ENCODE data around the gene TRIM37. TPM values are rescaled to one million over a fixed set of nuclear protein-coding genes. Genes with fewer than 3 reads are reported as not detected.

The TRIM37 gene
- total RNA-seq, 2 donors from 2014 or later, result 20.8 to 46.3 TPM

- Mint-ChIP-seq H3K9me3 (no peaks in the 10 kb centered on the region), H3K4me1 (ENCODE audit: low read depth in 2 of 2) (peaks cover 5 to 11% of the 10 kb centered on the region in 2 donors), H3K36me3 (peaks cover 5% of the 10 kb centered on the region), H3K27ac (peak overlapping the region; percentile 52 to 67), H3K27me3 (no peaks in the 10 kb centered on the region), H3K4me3 (no peak overlapping the region)
- no peak for ATAC-seq
- DNase-seq (ENCODE audit: low spot score), result no peak
Observed at GRCh38 chr17:59003860-59004259, 102.8 kb downstream of the TRIM37 start.

DNA sequence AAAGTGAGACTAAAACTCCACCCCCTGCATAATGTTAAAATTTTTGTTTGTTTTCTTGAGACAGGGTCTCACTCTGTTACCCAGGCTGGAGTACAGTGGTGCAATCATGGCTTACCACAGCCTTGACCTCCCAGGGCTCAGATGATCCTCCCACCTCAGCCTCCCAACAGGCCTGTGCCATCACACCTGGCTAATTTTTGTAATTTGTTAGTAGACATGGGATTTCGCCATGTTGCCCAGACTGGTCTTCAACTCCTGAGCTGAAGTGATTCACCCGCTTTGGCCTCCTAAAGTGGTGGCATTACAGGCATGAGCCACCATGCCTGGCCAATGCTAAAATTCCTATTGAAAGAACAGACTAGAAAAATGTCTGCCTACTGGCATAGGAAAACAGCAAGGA is 103.8 kb downstream of the TRIM37 start:
- H3K4me3 Mint-ChIP-seq, result no peak overlapping the region
- ATAC-seq, result no peak
- H3K27me3 Mint-ChIP-seq, result no peaks in the 10 kb centered on the region
- DNase-seq (ENCODE audit: low spot score), result no peak
- H3K27ac Mint-ChIP-seq, result peak overlapping the region; percentile 31 to 67
- H3K36me3 Mint-ChIP-seq, result peaks cover 12% of the 10 kb centered on the region
- no peaks in the 10 kb centered on the region for H3K9me3 Mint-ChIP-seq
- H3K4me1 Mint-ChIP-seq (ENCODE audit: low read depth in 2 of 2), result peaks cover 5 to 11% of the 10 kb centered on the region in 2 donors

- Mint-ChIP-seq H3K9me3 (no peaks in the 10 kb centered on the region), H3K27me3 (no peaks in the 10 kb centered on the region), H3K4me3 (peak overlapping the region; percentile 80), H3K4me1 (ENCODE audit: low read depth in 2 of 2) (peaks cover 5 to 11% of the 10 kb centered on the region in 2 donors), H3K36me3 (peaks cover 18% of the 10 kb centered on the region), H3K27ac (peak overlapping the region; percentile 80 to 88)
- DNase-seq (ENCODE audit: low spot score) (no peak), ATAC-seq (no peak)
Observed at GRCh38 chr17:59002126-59002525, 104.6 kb downstream of the TRIM37 start.

DNA sequence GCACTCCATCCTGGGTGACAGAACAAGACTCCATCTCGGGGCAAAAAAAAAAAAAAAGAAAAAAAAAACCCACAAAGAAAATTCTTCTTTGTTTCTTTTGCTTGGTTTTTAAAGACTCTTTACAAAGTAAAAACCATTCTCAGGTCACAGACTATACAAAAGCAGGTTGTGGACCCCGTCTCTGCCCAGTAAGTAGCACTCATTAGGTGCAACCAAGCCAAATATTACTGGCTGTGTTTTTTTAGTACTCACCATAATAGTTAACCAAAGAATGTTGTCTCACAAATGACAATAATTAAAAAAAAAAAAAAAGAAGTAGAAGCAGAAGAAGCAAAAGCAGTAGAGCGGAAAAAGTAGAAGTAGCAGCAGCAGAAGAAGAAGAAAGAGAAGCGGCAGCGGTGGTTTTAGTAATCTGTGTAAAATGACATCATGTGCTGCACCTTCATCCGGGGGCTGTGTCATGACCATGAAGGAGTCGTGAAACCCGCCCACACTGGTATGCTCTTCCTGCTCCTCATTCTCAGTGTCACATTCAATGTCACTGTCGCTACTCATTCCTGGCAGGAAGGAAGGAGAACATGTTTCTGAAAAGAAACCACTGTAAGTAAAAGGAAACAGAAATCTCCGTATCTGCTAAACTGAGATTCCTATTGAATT is 105.4 kb downstream of the TRIM37 start:
- Mint-ChIP-seq H3K4me3 (peak overlapping the region; percentile 80), H3K9me3 (no peaks in the 10 kb centered on the region)

DNA sequence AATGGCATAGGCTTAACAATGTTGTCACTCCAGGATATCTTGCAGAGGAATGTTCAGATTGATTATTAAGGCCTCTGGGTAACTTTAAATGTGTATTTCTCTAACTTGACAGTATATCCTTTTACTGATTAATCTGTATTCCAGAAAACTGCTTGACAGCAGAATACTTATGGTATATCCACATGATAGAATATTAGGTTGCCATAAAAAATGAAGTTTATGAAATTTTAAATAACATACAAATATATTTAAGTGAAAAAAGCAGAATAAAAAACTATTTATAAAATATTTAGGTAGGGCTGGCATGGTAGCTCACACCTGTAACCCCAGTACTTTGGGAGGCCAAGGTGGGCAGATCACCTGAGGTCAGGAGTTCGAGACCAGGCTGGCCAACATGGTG is 106.7 kb downstream of the TRIM37 start:
- Mint-ChIP-seq H3K27ac (peak overlapping the region; percentile 80 to 88), H3K4me1 (ENCODE audit: low read depth in 2 of 2) (peaks cover 5 to 11% of the 10 kb centered on the region in 2 donors), H3K4me3 (peak overlapping the region; percentile 80), H3K9me3 (no peaks in the 10 kb centered on the region), H3K27me3 (no peaks in the 10 kb centered on the region), H3K36me3 (peaks cover 18% of the 10 kb centered on the region)
- no peak for DNase-seq (ENCODE audit: low spot score)
- ATAC-seq, result no peak

More for the DNA sequence above, 105.4 kb downstream of the TRIM37 start:
- Mint-ChIP-seq H3K36me3 (peaks cover 18% of the 10 kb centered on the region), H3K4me1 (ENCODE audit: low read depth in 2 of 2) (peaks cover 5 to 11% of the 10 kb centered on the region in 2 donors), H3K27me3 (no peaks in the 10 kb centered on the region), H3K27ac (peak overlapping the region; percentile 80 to 88)
- DNase-seq (ENCODE audit: low spot score) (peak; percentile 66), ATAC-seq (peak; percentile 85 to 99)

DNA sequence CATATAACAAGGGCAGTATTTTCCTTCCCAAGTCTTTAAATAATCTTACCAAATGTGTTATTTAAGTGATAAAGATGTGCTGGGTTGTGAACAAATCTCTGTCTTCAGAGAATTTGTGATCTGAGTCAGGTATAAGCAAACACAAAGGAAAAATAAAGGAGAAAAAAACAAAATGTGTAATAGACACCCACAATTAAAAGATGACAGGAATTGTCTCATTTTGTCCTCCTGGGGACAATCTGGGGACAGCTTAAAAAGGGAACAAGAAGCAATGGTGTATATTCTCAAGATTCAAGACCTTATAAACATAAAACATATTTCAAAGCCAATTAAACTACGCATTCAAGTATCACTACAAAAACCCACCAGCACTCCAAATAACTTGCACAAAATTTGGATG is 107.2 kb downstream of the TRIM37 start:
- H3K27ac Mint-ChIP-seq, result peak overlapping the region; percentile 33 to 80
- no peaks in the 10 kb centered on the region for H3K27me3 Mint-ChIP-seq
- peaks cover 18% of the 10 kb centered on the region for H3K36me3 Mint-ChIP-seq
- no peak for DNase-seq (ENCODE audit: low spot score)
- H3K4me3 Mint-ChIP-seq, result no peak overlapping the region
- peaks cover 3 to 7% of the 10 kb centered on the region in 2 donors for H3K4me1 Mint-ChIP-seq (ENCODE audit: low read depth in 2 of 2)
- no peak for ATAC-seq
- H3K9me3 Mint-ChIP-seq, result no peaks in the 10 kb centered on the region

GRCh38 chr17:58998871-58999270 is 107.8 kb downstream of the TRIM37 start:
- H3K9me3 Mint-ChIP-seq, result no peaks in the 10 kb centered on the region
- H3K4me1 Mint-ChIP-seq (ENCODE audit: low read depth in 2 of 2), result peaks cover 3 to 7% of the 10 kb centered on the region in 2 donors
- H3K27me3 Mint-ChIP-seq, result no peaks in the 10 kb centered on the region
- no peak for DNase-seq (ENCODE audit: low spot score)
- H3K4me3 Mint-ChIP-seq, result no peak overlapping the region
- peaks cover 18% of the 10 kb centered on the region for H3K36me3 Mint-ChIP-seq
- no peak for ATAC-seq
- H3K27ac Mint-ChIP-seq, result peak overlapping the region in 1 of 2 donors; percentile 55

DNA sequence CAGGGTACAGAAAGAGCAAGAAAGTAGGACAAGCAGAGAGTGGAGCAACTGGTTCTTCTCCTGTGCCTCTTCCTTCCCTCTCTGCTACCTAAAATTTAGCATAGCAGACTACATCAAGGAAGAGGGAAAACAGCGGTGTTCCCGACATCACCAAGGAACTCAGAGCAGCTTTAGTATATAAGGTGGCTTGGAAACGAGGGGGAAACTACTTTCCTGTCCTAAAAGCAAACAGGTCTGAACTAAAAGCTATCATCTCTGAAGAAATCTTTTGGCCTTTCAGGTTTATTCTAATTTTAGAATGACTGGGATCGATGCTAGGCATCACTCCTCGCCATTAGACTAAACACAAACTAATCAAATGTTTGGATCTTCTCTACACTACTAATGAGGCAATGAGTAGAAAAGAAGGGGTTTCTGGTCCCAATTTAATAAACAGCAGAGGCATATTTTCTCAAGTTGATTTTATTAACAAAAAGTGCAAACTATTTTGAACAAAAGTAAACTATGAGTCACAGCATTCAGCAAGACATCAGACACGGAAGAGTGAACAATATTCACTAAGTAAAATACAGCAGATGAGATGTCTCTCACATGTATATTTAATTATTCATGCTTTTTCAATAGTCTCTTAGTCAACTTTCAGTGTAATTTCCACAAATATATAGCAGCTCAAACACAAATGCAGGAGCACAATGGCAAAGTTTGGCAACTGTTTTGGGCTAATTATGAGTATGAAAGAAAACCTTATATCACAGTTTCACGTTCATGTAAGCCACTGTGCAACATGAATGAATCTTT is 108.7 kb downstream of the TRIM37 start:
- no peak for DNase-seq (ENCODE audit: low spot score)
- Mint-ChIP-seq H3K4me3 (no peak overlapping the region), H3K4me1 (ENCODE audit: low read depth in 2 of 2) (peaks cover 3 to 12% of the 10 kb centered on the region in 2 donors), H3K27ac (peak overlapping the region in 1 of 2 donors; percentile 55), H3K9me3 (no peaks in the 10 kb centered on the region), H3K36me3 (peaks cover 23% of the 10 kb centered on the region), H3K27me3 (no peaks in the 10 kb centered on the region)
- no peak for ATAC-seq

DNA sequence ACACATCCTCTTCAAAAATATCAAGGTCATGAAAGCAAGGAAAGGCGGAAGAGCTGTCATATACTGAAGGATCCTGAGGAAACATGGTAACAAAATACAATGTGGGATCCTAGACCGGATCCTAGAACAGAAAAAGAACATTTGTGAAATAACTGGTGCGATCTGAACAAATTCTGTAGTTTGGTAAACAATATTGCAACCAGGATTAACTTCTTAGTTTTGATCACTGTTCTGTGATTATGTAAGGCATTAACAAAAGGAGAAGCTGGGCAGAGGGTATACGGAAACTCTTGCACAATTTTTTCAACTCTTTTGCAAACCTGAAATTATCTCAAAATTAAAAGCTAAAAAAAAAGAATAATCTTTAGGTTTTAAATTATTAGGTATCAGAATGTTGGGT is 109.7 kb downstream of the TRIM37 start:
- peaks cover 23% of the 10 kb centered on the region for H3K36me3 Mint-ChIP-seq
- peak overlapping the region in 1 of 2 donors; percentile 55 for H3K27ac Mint-ChIP-seq
- H3K4me3 Mint-ChIP-seq, result no peak overlapping the region
- H3K4me1 Mint-ChIP-seq (ENCODE audit: low read depth in 2 of 2), result peaks cover 3 to 17% of the 10 kb centered on the region in 2 donors
- no peaks in the 10 kb centered on the region for H3K27me3 Mint-ChIP-seq
- no peaks in the 10 kb centered on the region for H3K9me3 Mint-ChIP-seq
- DNase-seq (ENCODE audit: low spot score) (no peak), ATAC-seq (no peak)

DNA sequence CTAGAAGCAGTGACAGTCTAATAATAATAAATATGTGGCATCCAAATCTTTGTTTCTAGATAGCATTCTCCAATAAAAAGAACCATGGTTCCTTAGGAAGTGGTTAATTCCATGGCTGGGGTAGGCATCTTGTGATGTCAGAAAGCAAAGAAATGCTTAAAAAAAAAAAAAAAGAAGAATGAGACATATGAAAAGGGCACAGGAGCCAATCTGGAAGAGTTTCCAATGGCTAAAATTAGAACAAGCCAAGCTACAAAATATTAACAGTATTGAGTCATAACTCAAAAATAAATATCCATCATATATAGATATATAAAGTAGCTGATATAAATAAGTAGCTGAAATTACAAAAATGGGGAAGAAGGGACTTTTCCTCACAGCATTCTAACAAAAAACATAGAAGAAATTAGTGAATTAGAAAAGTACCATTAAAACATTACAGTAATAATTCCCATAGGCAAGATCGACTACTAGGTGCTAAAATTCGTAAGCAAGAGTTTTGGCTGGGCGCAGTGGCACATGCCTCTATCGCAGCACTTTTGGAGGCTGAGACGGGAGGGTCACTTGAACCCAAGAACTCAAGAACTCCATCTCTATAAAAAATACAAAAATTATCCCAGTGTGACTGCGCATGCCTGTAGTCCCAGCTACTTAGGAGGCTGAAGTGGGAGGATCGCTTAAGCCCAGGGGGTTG is 111.3 kb downstream of the TRIM37 start:
- Mint-ChIP-seq H3K36me3 (peaks cover 23% of the 10 kb centered on the region), H3K4me1 (ENCODE audit: low read depth in 2 of 2) (peaks cover 0 to 14% of the 10 kb centered on the region in 2 donors), H3K9me3 (no peaks in the 10 kb centered on the region), H3K27ac (no peak overlapping the region), H3K4me3 (no peak overlapping the region), H3K27me3 (no peaks in the 10 kb centered on the region)
- DNase-seq (ENCODE audit: low spot score), result no peak
- no peak for ATAC-seq

DNA sequence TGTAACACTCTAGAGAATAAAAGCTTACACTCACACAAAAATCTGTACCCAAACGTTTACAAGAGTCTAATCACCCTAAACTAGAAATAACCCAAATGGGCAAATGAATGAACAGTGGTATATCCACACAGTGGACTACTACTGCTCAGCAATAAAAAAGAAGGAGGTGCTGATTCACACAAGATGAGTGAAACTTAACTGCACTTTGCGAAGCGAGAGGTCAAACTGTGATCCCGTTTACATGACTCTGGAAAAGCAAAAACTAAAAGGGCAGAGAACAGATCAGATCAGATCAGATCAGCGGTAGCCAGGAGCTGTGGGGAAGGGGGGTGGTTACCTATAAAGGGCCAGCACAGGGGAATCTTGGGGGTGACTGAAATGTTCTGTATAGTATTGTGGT is 113.4 kb downstream of the TRIM37 start:
- H3K27me3 Mint-ChIP-seq, result no peaks in the 10 kb centered on the region
- H3K4me1 Mint-ChIP-seq (ENCODE audit: low read depth in 2 of 2), result peaks cover 0 to 14% of the 10 kb centered on the region in 2 donors
- peak overlapping the region in 1 of 2 donors; percentile 62 for H3K27ac Mint-ChIP-seq
- H3K4me3 Mint-ChIP-seq, result no peak overlapping the region
- peaks cover 16% of the 10 kb centered on the region for H3K36me3 Mint-ChIP-seq
- no peak for ATAC-seq
- no peak for DNase-seq (ENCODE audit: low spot score)
- no peaks in the 10 kb centered on the region for H3K9me3 Mint-ChIP-seq

DNA sequence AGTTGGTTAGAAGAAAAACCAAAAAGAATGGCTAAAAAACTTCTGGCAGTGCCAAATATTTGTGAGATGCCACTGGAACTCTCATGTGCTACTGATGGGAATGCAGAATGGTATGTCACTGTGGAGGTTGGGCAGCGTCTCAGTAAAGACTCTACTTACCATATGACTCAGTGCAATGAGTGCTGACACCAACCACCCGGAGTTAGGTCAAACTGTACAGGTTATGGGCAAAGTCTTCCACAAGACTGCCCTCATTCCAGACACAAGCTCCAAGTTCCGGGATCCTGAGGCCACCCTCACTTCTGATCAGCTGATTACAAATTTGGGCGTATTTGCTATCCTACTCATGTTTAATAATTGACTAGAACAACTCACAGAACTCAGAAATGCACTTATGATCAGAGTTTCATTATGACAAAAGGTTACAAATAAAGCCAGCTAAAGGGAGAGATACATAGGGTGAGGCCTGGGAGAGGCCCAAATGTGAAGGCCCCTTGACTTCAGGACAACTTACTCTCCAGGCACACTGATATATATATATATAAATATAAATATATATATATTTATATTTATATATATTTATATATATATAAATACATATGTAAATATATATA is 114.9 kb downstream of the TRIM37 start:
- Mint-ChIP-seq H3K36me3 (peaks cover 5% of the 10 kb centered on the region), H3K4me1 (ENCODE audit: low read depth in 2 of 2) (peaks cover 0 to 14% of the 10 kb centered on the region in 2 donors), H3K4me3 (no peak overlapping the region), H3K27me3 (no peaks in the 10 kb centered on the region), H3K9me3 (no peaks in the 10 kb centered on the region), H3K27ac (peak overlapping the region in 1 of 2 donors; percentile 62)
- peak in 1 of 2 donors; percentile 87 for ATAC-seq
- no peak for DNase-seq (ENCODE audit: low spot score)

- Mint-ChIP-seq H3K9me3 (no peaks in the 10 kb centered on the region), H3K4me1 (ENCODE audit: low read depth in 2 of 2) (peaks cover 0 to 14% of the 10 kb centered on the region in 2 donors), H3K4me3 (no peak overlapping the region), H3K27ac (no peak overlapping the region), H3K36me3 (peaks cover 5% of the 10 kb centered on the region), H3K27me3 (no peaks in the 10 kb centered on the region)
- no peak for ATAC-seq
- no peak for DNase-seq (ENCODE audit: low spot score)
Observed at GRCh38 chr17:58989629-58990028, 117.1 kb downstream of the TRIM37 start.
